GM21723 (cell line): Measurements from ENCODE around the gene ATRNL1.
"Not testable (repeated sequence)": the region's sequence is repeated elsewhere in the genome, so short reads cannot be mapped to it uniquely, and the experiment has no call there.

Source experiments
- ATAC-seq: cut with Tn5 transposase; IDR thresholded peaks from one replicate; pipeline ENCODE4 v1.9.1; 2021; ENCODE audit warnings: mild to moderate bottlenecking, moderate library complexity; ENCODE audit not compliant: unreplicated experiment

Gene ATRNL1

GRCh38 chr10:115409347-115409746, 316.2 kb downstream of the ATRNL1 start:
- ATAC-seq: no peak

GRCh38 chr10:115417585-115418265, 324.6 kb downstream of the ATRNL1 start:
- ATAC-seq: peak; percentile 96

GRCh38 chr10:115422624-115423023, 329.5 kb downstream of the ATRNL1 start:
- no peak for ATAC-seq

- no peak for ATAC-seq
Measured at GRCh38 chr10:115427611-115428010, 334.4 kb downstream of the ATRNL1 start.

GRCh38 chr10:115432188-115432819, 339.1 kb downstream of the ATRNL1 start:
- no peak for ATAC-seq

GRCh38 chr10:115436999-115437398, 343.8 kb downstream of the ATRNL1 start:
- ATAC-seq: no peak

- no peak for ATAC-seq
Measured at GRCh38 chr10:115441907-115442545, 348.9 kb downstream of the ATRNL1 start.

- ATAC-seq: no peak
Measured at GRCh38 chr10:115456812-115457211, 363.6 kb downstream of the ATRNL1 start.

- ATAC-seq: no peak
Measured at GRCh38 chr10:115483294-115483693, 390.1 kb downstream of the ATRNL1 start.

- no peak for ATAC-seq
Measured at GRCh38 chr10:115491526-115492140, 398.5 kb downstream of the ATRNL1 start.

GRCh38 chr10:115503546-115503945, 410.4 kb downstream of the ATRNL1 start:
- no peak for ATAC-seq

- no peak for ATAC-seq
Measured at GRCh38 chr10:115514895-115515294, 421.7 kb downstream of the ATRNL1 start.

GRCh38 chr10:115525141-115525540, 432.0 kb downstream of the ATRNL1 start:
- ATAC-seq: no peak

GRCh38 chr10:115527682-115528081, 434.5 kb downstream of the ATRNL1 start:
- ATAC-seq: not testable (repeated sequence)

GRCh38 chr10:115536401-115536800, 443.2 kb downstream of the ATRNL1 start:
- ATAC-seq: not testable (repeated sequence)

GRCh38 chr10:115539142-115539762, 446.1 kb downstream of the ATRNL1 start:
- no peak for ATAC-seq

- no peak for ATAC-seq
Measured at GRCh38 chr10:115555887-115556402, 462.8 kb downstream of the ATRNL1 start.

- ATAC-seq: no peak
Measured at GRCh38 chr10:115558252-115558651, 465.1 kb downstream of the ATRNL1 start.

- ATAC-seq: no peak
Measured at GRCh38 chr10:115566867-115567266, 473.7 kb downstream of the ATRNL1 start.

GRCh38 chr10:115572740-115573455, 479.7 kb downstream of the ATRNL1 start:
- ATAC-seq: no peak
